ENCODE results near the gene RBKS.

- no peak for TF ChIP-seq CTCF (IDR thresholded peaks at IDR 0.05; ENCODE audit: low read depth, low read length)
- no peak for TF ChIP-seq EZH2phosphoT487 (IDR thresholded peaks at IDR 0.05; ENCODE audit: low read depth)
Measured at GRCh38 chr2:27893006-27893405, 2.8 kb upstream of the RBKS start.
